Measurements from ENCODE around the gene DSCAML1.

The DSCAML1 gene

DNA sequence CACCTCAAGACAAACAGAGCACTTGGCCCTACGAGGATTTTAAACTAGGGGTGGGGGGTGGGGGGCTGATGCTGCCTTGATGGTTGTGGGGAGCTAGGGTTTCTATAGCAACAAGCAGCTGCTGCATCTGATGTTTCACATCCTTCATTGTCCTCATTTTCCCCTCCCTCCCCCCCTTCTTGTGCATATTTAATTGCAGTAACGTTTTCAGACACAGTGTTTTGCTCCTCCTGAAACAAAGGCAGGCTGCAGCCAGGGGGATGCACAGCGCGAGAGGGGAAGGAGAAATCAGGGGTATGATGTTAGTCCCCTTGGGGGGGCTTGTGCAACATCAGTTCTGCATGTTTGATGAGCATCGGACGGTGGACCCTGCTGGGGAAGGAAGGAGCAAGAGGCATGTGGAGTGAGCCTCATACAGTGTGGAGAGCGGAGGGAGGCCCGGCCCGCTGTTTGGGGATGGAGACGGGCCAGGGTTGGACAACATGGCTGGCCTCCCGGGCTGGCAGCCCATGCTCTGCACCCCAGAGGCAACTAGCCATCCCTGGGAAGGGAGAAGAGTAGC is 261.1 kb downstream of the DSCAML1 start:
- H3K4me1 Mint-ChIP-seq: peaks cover 37% of the 10 kb centered on the region
- no peak overlapping the region for H3K4me3 Mint-ChIP-seq
- TF ChIP-seq, protein P1, sequence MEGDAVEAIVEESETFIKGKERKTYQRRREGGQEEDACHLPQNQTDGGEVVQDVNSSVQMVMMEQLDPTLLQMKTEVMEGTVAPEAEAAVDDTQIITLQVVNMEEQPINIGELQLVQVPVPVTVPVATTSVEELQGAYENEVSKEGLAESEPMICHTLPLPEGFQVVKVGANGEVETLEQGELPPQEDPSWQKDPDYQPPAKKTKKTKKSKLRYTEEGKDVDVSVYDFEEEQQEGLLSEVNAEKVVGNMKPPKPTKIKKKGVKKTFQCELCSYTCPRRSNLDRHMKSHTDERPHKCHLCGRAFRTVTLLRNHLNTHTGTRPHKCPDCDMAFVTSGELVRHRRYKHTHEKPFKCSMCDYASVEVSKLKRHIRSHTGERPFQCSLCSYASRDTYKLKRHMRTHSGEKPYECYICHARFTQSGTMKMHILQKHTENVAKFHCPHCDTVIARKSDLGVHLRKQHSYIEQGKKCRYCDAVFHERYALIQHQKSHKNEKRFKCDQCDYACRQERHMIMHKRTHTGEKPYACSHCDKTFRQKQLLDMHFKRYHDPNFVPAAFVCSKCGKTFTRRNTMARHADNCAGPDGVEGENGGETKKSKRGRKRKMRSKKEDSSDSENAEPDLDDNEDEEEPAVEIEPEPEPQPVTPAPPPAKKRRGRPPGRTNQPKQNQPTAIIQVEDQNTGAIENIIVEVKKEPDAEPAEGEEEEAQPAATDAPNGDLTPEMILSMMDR (IDR thresholded peaks at IDR 0.05): no peak
- no peaks in the 10 kb centered on the region for H3K9me3 Mint-ChIP-seq
- H3K36me3 Mint-ChIP-seq (ENCODE audit: low read depth): no peaks in the 10 kb centered on the region
- peaks cover 54% of the 10 kb centered on the region for H3K27me3 Mint-ChIP-seq (ENCODE audit: low read depth, poor library complexity)
- no peak for DNase-seq
- no peak overlapping the region for H3K27ac Mint-ChIP-seq

DNA sequence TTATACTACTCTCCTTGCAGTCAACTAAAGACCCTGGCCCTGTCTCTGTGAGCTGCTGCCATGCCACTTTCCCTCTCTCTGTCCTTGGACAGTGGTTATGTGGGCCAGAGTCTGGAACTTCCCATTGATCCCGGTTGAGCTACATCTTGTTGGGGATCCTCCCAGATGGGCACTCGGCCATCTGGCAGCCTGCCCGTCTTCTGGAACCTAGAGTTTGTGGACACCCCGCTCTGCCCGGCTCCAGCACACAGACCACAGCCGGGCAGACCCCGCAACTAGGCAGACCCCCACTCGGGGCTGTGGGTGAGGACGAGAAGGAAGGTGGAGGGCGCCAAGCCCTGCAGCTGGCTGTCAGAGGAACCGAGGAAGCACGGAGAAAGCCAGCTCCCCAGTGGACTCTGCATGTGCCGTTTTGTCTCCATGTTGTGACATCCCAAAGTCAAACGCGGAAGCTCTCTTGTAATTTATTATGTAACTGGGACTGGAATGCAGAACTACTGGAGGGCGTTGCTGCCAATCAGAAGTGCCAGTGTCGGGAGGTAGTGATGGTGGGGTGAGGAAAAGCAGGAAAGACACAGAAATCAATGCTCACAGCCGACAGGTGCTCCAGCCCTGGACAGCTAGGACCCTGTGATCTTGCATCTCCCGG is 261.7 kb downstream of the DSCAML1 start:
- no peaks in the 10 kb centered on the region for H3K9me3 Mint-ChIP-seq
- no peak overlapping the region for H3K4me3 Mint-ChIP-seq
- H3K27me3 Mint-ChIP-seq (ENCODE audit: low read depth, poor library complexity): peaks cover 58% of the 10 kb centered on the region
- H3K36me3 Mint-ChIP-seq (ENCODE audit: low read depth): no peaks in the 10 kb centered on the region
- TF ChIP-seq, protein P1 (IDR thresholded peaks at IDR 0.05): no peak
- no peak for DNase-seq
- H3K27ac Mint-ChIP-seq: no peak overlapping the region
- peaks cover 43% of the 10 kb centered on the region for H3K4me1 Mint-ChIP-seq

GRCh38 chr11:117532568-117532967 is 264.4 kb downstream of the DSCAML1 start:
- peaks cover 55% of the 10 kb centered on the region for H3K4me1 Mint-ChIP-seq
- peaks cover 58% of the 10 kb centered on the region for H3K27me3 Mint-ChIP-seq (ENCODE audit: low read depth, poor library complexity)
- H3K36me3 Mint-ChIP-seq (ENCODE audit: low read depth): no peaks in the 10 kb centered on the region
- no peak overlapping the region for H3K27ac Mint-ChIP-seq
- no peaks in the 10 kb centered on the region for H3K9me3 Mint-ChIP-seq
- no peak overlapping the region for H3K4me3 Mint-ChIP-seq
- no peak for DNase-seq
- TF ChIP-seq, protein P1 (IDR thresholded peaks at IDR 0.05): no peak

DNA sequence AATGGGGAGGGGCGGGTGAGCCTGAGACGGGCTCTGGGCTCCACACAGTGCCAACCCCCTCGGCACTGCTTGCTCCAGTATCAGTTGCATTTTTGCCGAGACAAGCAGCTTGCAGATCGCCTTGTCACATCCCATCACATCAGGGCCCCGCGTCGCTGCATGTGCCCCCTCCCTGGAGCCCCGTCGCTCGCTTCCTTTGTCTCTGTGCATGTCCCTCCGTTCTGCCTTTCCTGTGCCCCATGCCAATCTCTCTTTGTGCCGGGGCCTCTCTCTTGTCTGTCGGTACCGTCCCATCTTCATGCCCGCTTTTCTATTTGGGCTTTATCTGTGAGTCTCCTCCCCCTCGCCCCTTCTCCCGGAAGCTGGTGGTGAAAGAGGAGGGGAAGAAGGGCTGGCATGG is 267.2 kb downstream of the DSCAML1 start:
- no peak for DNase-seq
- peaks cover 37% of the 10 kb centered on the region for H3K27me3 Mint-ChIP-seq (ENCODE audit: low read depth, poor library complexity)
- peak overlapping the region; percentile 73 for H3K27ac Mint-ChIP-seq
- no peaks in the 10 kb centered on the region for H3K9me3 Mint-ChIP-seq
- H3K36me3 Mint-ChIP-seq (ENCODE audit: low read depth): no peaks in the 10 kb centered on the region
- no peak overlapping the region for H3K4me3 Mint-ChIP-seq
- peaks cover 74% of the 10 kb centered on the region for H3K4me1 Mint-ChIP-seq
- TF ChIP-seq, protein P1 (IDR thresholded peaks at IDR 0.05): no peak

GRCh38 chr11:117528097-117528721 is 268.8 kb downstream of the DSCAML1 start:
- no peak for DNase-seq
- Mint-ChIP-seq H3K9me3 (no peaks in the 10 kb centered on the region), H3K27ac (peak overlapping the region; percentile 35), H3K4me1 (peaks cover 81% of the 10 kb centered on the region), H3K4me3 (no peak overlapping the region), H3K36me3 (ENCODE audit: low read depth) (no peaks in the 10 kb centered on the region), H3K27me3 (ENCODE audit: low read depth, poor library complexity) (peaks cover 34% of the 10 kb centered on the region)
- TF ChIP-seq, protein P1 (IDR thresholded peaks at IDR 0.05): no peak
